HG03064 (cell line): Measurements from ENCODE around the gene CEP78.
"Not testable (repeated sequence)": the region's sequence is repeated elsewhere in the genome, so short reads cannot be mapped to it uniquely, and the experiment has no call there.

ENCODE experiments used
- ATAC-seq: cut with Tn5 transposase; IDR thresholded peaks from one replicate; pipeline ENCODE4 v1.9.1; 2021; ENCODE audit warnings: low read depth; ENCODE audit not compliant: unreplicated experiment

The CEP78 gene

GRCh38 chr9:78235762-78236550, at the start of gene CEP78:
Gene CEP78 (plus strand): TSS chr9:78236075. CDS start chr9:78236351, 276 bp downstream.
- ATAC-seq = peak; percentile 99

- no peak for ATAC-seq
These were observed 48.0 kb upstream of the CEP78 start for GRCh38 chr9:78187763-78188484.

- ATAC-seq = no peak
These were observed 47.3 kb upstream of the CEP78 start for GRCh38 chr9:78188594-78188993.

GRCh38 chr9:78189001-78189400, 46.9 kb upstream of the CEP78 start:
- ATAC-seq = no peak

GRCh38 chr9:78189461-78189860, 46.4 kb upstream of the CEP78 start:
- ATAC-seq = no peak

- ATAC-seq = no peak
These were observed 43.9 kb upstream of the CEP78 start for GRCh38 chr9:78191931-78192330.

- no peak for ATAC-seq
These were observed 39.6 kb upstream of the CEP78 start for GRCh38 chr9:78196258-78196657.

GRCh38 chr9:78201158-78201777, 34.6 kb upstream of the CEP78 start:
- not testable (repeated sequence) for ATAC-seq

GRCh38 chr9:78207319-78207718, 28.6 kb upstream of the CEP78 start:
- ATAC-seq = no peak

- no peak for ATAC-seq
These were observed 28.0 kb upstream of the CEP78 start for GRCh38 chr9:78207901-78208300.

- ATAC-seq = no peak
These were observed 26.7 kb upstream of the CEP78 start for GRCh38 chr9:78209127-78209526.

GRCh38 chr9:78210841-78211301, 25.0 kb upstream of the CEP78 start:
- peak; percentile 63 for ATAC-seq

GRCh38 chr9:78212868-78213267, 23.0 kb upstream of the CEP78 start:
- ATAC-seq = no peak

- no peak for ATAC-seq
These were observed 22.2 kb upstream of the CEP78 start for GRCh38 chr9:78213712-78214111.

GRCh38 chr9:78214492-78214891, 21.4 kb upstream of the CEP78 start:
- no peak for ATAC-seq

- ATAC-seq = no peak
These were observed 20.2 kb upstream of the CEP78 start for GRCh38 chr9:78215706-78216105.

GRCh38 chr9:78218890-78219289, 17.0 kb upstream of the CEP78 start:
- no peak for ATAC-seq

GRCh38 chr9:78221425-78221824, 14.4 kb upstream of the CEP78 start:
- no peak for ATAC-seq

- ATAC-seq = not testable (repeated sequence)
These were observed 14.0 kb upstream of the CEP78 start for GRCh38 chr9:78221841-78222240.

- ATAC-seq = no peak
These were observed 5.1 kb upstream of the CEP78 start for GRCh38 chr9:78230761-78231160.

- not testable (repeated sequence) for ATAC-seq
These were observed 3.4 kb upstream of the CEP78 start for GRCh38 chr9:78232471-78232870.
